ENCODE data around the gene ADD3.

GRCh38 chr10:109988212-109988596 lies 19.6 kb upstream of the ADD3 start:
- no peak for TF ChIP-seq CTCF (IDR thresholded peaks at IDR 0.05)
- TF ChIP-seq ZFX (IDR thresholded peaks at IDR 0.05; ENCODE audit: borderline replicate concordance), result no peak
